ENCODE results near the gene AMOT.

The AMOT gene

DNA sequence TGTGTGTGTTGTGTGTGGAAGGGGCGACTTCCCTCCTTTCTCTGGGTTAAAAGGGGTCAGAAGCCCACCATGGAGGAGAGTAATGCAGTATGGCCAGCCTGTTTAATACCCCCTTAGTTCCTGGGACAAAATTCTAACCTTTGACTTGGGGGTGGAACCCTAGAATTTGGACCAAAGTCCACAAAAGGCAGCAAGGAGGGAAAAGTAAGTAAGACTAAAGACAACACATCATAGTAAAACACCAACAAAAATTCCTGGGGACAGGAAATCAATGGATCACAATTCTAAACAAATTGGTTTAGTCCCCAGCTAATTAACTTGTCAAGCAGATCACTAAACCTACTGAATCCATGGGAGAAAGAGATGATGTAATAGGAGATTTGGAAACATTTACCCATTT, 3.1 kb downstream of the AMOT start:
- DNase-seq (ENCODE audit: low read depth), result no peak

GRCh38 chrX:112835019-112835418, 5.6 kb downstream of the AMOT start:
- DNase-seq (ENCODE audit: low read depth), result no peak

GRCh38 chrX:112834031-112834845, 6.4 kb downstream of the AMOT start:
- DNase-seq (ENCODE audit: low read depth), result peak; percentile 17

GRCh38 chrX:112832481-112833095, 8.0 kb downstream of the AMOT start:
- DNase-seq (ENCODE audit: low read depth), result no peak

DNA sequence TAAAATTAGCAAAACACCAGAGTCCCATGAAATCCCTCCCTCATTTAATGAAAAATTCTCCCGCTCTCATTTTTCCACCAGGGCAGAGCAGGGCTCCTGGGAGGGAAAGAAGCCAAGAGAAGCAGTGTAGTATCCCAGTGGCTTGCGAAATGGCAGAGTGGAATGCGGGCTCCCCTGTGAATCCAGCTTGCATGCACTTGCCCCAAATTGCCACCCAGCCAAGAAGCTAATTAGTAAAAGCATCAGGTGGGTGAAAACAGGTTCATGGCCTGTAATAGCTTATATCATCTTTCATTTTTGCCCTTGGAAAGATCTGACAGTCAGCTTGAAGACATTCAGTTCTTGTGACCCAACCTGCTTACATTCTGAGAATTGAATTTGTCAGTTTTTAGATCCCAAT, 10.1 kb downstream of the AMOT start:
- DNase-seq (ENCODE audit: low read depth), result no peak

DNA sequence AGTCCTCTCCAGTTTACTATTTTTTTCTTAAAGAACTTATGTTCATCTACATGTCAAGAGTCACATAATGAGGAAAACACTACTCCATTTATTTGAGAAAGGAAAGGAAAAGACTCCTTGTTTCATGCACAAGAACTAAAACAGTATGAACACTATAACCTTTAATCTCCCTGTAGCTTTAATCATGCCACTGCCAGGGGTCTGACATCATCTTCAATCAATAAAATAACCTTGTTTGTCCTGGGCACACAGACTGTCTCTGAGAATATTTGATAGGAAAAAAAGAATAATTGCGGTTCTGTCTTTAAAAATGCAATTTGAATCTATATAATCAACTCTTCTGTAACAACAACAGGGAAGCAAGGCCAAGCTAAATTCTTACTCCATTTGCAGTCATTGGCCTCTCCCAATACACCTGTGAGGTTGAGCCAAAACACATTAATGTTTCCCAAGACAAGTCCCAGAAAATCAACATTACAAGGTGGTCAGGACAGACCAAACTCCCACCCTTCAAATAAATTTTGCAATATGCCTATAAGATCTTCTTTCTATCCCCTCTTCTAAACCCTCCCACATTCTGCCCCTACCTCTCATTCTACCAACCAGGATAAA, 13.2 kb downstream of the AMOT start:
- DNase-seq (ENCODE audit: low read depth), result no peak

- no peak for DNase-seq (ENCODE audit: low read depth)
Observed at GRCh38 chrX:112826023-112826422, 14.6 kb downstream of the AMOT start.

DNA sequence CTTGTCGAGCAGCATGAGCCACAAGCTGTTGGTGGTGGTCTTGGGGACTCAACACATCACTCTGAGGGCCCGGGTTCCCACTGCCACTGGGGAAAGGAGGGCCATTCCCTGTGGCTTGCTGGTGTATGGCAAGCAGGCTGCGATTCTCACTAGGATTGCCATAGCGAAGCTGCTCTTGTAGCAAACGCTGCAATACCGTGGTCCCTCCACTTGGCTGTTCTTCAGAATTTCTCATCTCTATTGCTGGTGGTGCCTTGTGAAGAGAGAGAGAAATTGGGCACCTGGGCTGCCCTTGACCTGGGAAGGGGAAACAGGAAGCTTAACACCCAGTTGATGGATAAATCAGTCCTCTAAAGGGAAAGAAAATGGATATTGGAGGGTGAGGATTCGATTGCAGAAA, 17.7 kb downstream of the AMOT start:
- DNase-seq (ENCODE audit: low read depth), result no peak

- no peak for DNase-seq (ENCODE audit: low read depth)
Observed at GRCh38 chrX:112820364-112821268, 20.0 kb downstream of the AMOT start.

DNA sequence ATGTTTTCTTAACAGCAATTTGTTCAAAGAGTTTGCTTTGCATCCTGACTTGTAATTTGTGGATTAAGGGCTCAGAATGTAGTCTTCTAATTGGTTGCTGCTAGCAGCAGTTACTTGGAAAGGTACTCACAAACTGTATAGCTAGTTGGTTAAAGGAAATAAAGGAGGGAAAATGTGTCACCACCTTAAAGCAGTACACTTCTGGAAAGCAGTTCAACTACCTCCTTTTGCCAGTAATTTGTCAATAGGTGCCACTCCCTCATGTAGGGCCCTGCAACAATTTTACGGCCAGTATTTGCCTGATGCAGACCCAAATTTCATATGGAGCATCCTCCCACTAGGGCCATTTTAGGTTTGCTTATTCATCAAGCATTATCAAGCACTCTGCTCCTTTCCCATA, 20.8 kb downstream of the AMOT start:
- DNase-seq (ENCODE audit: low read depth), result no peak

- DNase-seq (ENCODE audit: low read depth), result peak; percentile 55
Observed at GRCh38 chrX:112819008-112819640, 21.5 kb downstream of the AMOT start.

- DNase-seq (ENCODE audit: low read depth), result no peak
Observed at GRCh38 chrX:112818114-112819007, 22.3 kb downstream of the AMOT start.

GRCh38 chrX:112816908-112817307, 23.7 kb downstream of the AMOT start:
- DNase-seq (ENCODE audit: low read depth), result no peak

- no peak for DNase-seq (ENCODE audit: low read depth)
Observed at GRCh38 chrX:112814496-112814895, 26.1 kb downstream of the AMOT start.

DNA sequence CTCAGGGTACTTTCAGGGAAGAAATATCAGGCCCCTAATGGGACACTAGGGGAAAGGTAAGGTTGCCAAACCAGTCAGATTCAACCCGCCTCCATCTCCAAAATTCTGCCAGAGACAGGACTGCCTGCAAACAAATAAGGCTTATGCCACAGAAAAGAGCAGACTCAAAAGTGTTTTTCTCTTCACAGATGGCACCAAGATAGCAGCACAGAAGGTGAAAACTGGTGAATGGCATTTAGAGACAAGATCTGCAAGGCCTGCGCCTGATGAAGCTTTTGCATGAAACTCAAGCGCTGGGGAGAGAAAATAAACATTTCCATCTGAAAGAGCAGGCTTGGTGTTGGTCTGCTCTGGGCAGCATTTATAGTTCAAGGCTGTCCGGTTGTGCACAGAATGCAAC, 27.9 kb downstream of the AMOT start:
- no peak for DNase-seq (ENCODE audit: low read depth)

GRCh38 chrX:112808651-112809195, 31.9 kb downstream of the AMOT start:
- no peak for DNase-seq (ENCODE audit: low read depth)

DNA sequence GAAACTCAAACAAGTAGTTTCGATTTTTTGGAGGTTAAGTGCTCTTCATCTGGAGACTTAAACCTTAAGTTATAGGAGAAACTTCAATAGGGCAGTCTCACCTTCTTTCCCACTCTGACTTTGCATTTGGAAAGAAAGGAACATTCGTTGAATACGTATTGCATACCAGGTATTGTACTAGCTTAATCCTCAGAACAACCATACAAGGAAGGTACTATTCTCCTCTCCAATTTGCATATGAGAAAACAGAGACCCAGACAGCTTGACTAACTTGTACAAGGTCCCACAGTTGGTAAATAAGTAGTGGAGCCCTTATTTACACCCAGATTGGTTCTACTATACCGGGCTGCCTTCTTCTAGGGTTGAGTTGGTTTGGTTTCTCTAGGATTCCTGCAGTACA, 32.6 kb downstream of the AMOT start:
- DNase-seq (ENCODE audit: low read depth), result no peak

GRCh38 chrX:112803060-112803459, 37.6 kb downstream of the AMOT start:
- DNase-seq (ENCODE audit: low read depth), result no peak

GRCh38 chrX:112802541-112802940, 38.1 kb downstream of the AMOT start:
- DNase-seq (ENCODE audit: low read depth), result no peak

GRCh38 chrX:112800971-112801775, 39.5 kb downstream of the AMOT start:
- DNase-seq (ENCODE audit: low read depth), result no peak

Measured in iris pigment epithelial cell (primary cell).